ENCODE measurements around the gene RCE1.

RCE1 gene

GRCh38 chr11:66859686-66860448, 16.6 kb downstream of the RCE1 start:
- Histone ChIP-seq H3K4me3 (ENCODE audit: low read depth in 1 of 2, low read length in 2 of 2) (no peak overlapping the region), H3K27ac (ENCODE audit: low read depth, low read length) (no peak overlapping the region), H3K9me3 (ENCODE audit: low read length) (no peaks in the 10 kb centered on the region), H3K9ac (ENCODE audit: low read length) (no peak overlapping the region), H3K4me1 (ENCODE audit: insufficient read depth, low read length) (peaks cover 7% of the 10 kb centered on the region), H3K27me3 (ENCODE audit: control insufficient read depth in 1 of 2, insufficient read depth in 2 of 2, low read length in 2 of 2) (no peaks in the 10 kb centered on the region), H3K36me3 (ENCODE audit: insufficient read depth, low read length) (no peaks in the 10 kb centered on the region)

GRCh38 chr11:66860449-66860831, 17.2 kb downstream of the RCE1 start:
- Histone ChIP-seq H3K27ac (ENCODE audit: low read depth, low read length) (no peak overlapping the region), H3K36me3 (ENCODE audit: insufficient read depth, low read length) (no peaks in the 10 kb centered on the region), H3K9me3 (ENCODE audit: low read length) (no peaks in the 10 kb centered on the region), H3K4me3 (ENCODE audit: low read depth in 1 of 2, low read length in 2 of 2) (no peak overlapping the region), H3K27me3 (ENCODE audit: control insufficient read depth in 1 of 2, insufficient read depth in 2 of 2, low read length in 2 of 2) (no peaks in the 10 kb centered on the region), H3K9ac (ENCODE audit: low read length) (no peak overlapping the region), H3K4me1 (ENCODE audit: insufficient read depth, low read length) (peaks cover 4% of the 10 kb centered on the region)

- H3K4me3 ChIP-seq (ENCODE audit: low read depth in 1 of 2, low read length in 2 of 2) = no peak overlapping the region
- no peak overlapping the region for H3K9ac ChIP-seq (ENCODE audit: low read length)
- no peak overlapping the region for H3K27ac ChIP-seq (ENCODE audit: low read depth, low read length)
- no peaks in the 10 kb centered on the region for H3K36me3 ChIP-seq (ENCODE audit: insufficient read depth, low read length)
- H3K9me3 ChIP-seq (ENCODE audit: low read length) = no peaks in the 10 kb centered on the region
- H3K4me1 ChIP-seq (ENCODE audit: insufficient read depth, low read length) = no peaks in the 10 kb centered on the region
- H3K27me3 ChIP-seq (ENCODE audit: control insufficient read depth in 1 of 2, insufficient read depth in 2 of 2, low read length in 2 of 2) = no peaks in the 10 kb centered on the region
These were observed 18.0 kb downstream of the RCE1 start for GRCh38 chr11:66861038-66861773.

GRCh38 chr11:66861774-66862558, 18.7 kb downstream of the RCE1 start:
- no peaks in the 10 kb centered on the region for H3K9me3 ChIP-seq (ENCODE audit: low read length)
- no peaks in the 10 kb centered on the region for H3K36me3 ChIP-seq (ENCODE audit: insufficient read depth, low read length)
- H3K9ac ChIP-seq (ENCODE audit: low read length) = no peak overlapping the region
- H3K4me3 ChIP-seq (ENCODE audit: low read depth in 1 of 2, low read length in 2 of 2) = no peak overlapping the region
- no peaks in the 10 kb centered on the region for H3K27me3 ChIP-seq (ENCODE audit: control insufficient read depth in 1 of 2, insufficient read depth in 2 of 2, low read length in 2 of 2)
- H3K27ac ChIP-seq (ENCODE audit: low read depth, low read length) = no peak overlapping the region
- no peaks in the 10 kb centered on the region for H3K4me1 ChIP-seq (ENCODE audit: insufficient read depth, low read length)

GRCh38 chr11:66862559-66863037, 19.4 kb downstream of the RCE1 start:
- H3K4me3 ChIP-seq (ENCODE audit: low read depth in 1 of 2, low read length in 2 of 2) = no peak overlapping the region
- H3K27me3 ChIP-seq (ENCODE audit: control insufficient read depth in 1 of 2, insufficient read depth in 2 of 2, low read length in 2 of 2) = no peaks in the 10 kb centered on the region
- no peak overlapping the region for H3K9ac ChIP-seq (ENCODE audit: low read length)
- H3K27ac ChIP-seq (ENCODE audit: low read depth, low read length) = no peak overlapping the region
- no peaks in the 10 kb centered on the region for H3K4me1 ChIP-seq (ENCODE audit: insufficient read depth, low read length)
- no peaks in the 10 kb centered on the region for H3K36me3 ChIP-seq (ENCODE audit: insufficient read depth, low read length)
- H3K9me3 ChIP-seq (ENCODE audit: low read length) = no peaks in the 10 kb centered on the region

- H3K36me3 ChIP-seq (ENCODE audit: insufficient read depth, low read length) = no peaks in the 10 kb centered on the region
- H3K9ac ChIP-seq (ENCODE audit: low read length) = no peak overlapping the region
- no peaks in the 10 kb centered on the region for H3K9me3 ChIP-seq (ENCODE audit: low read length)
- H3K4me3 ChIP-seq (ENCODE audit: low read depth in 1 of 2, low read length in 2 of 2) = no peak overlapping the region
- H3K27ac ChIP-seq (ENCODE audit: low read depth, low read length) = no peak overlapping the region
- H3K4me1 ChIP-seq (ENCODE audit: insufficient read depth, low read length) = no peaks in the 10 kb centered on the region
- no peaks in the 10 kb centered on the region for H3K27me3 ChIP-seq (ENCODE audit: control insufficient read depth in 1 of 2, insufficient read depth in 2 of 2, low read length in 2 of 2)
These were observed 20.3 kb downstream of the RCE1 start for GRCh38 chr11:66863428-66864125.

GRCh38 chr11:66864172-66864901, 21.1 kb downstream of the RCE1 start:
- Histone ChIP-seq H3K4me3 (ENCODE audit: low read depth in 1 of 2, low read length in 2 of 2) (no peak overlapping the region), H3K9ac (ENCODE audit: low read length) (no peak overlapping the region), H3K9me3 (ENCODE audit: low read length) (no peaks in the 10 kb centered on the region), H3K4me1 (ENCODE audit: insufficient read depth, low read length) (no peaks in the 10 kb centered on the region), H3K27ac (ENCODE audit: low read depth, low read length) (no peak overlapping the region), H3K36me3 (ENCODE audit: insufficient read depth, low read length) (no peaks in the 10 kb centered on the region), H3K27me3 (ENCODE audit: control insufficient read depth in 1 of 2, insufficient read depth in 2 of 2, low read length in 2 of 2) (no peaks in the 10 kb centered on the region)

GRCh38 chr11:66864924-66865697, 21.9 kb downstream of the RCE1 start:
- Histone ChIP-seq H3K4me3 (ENCODE audit: low read depth in 1 of 2, low read length in 2 of 2) (no peak overlapping the region), H3K4me1 (ENCODE audit: insufficient read depth, low read length) (no peaks in the 10 kb centered on the region), H3K9ac (ENCODE audit: low read length) (no peak overlapping the region), H3K36me3 (ENCODE audit: insufficient read depth, low read length) (no peaks in the 10 kb centered on the region), H3K27me3 (ENCODE audit: control insufficient read depth in 1 of 2, insufficient read depth in 2 of 2, low read length in 2 of 2) (no peaks in the 10 kb centered on the region), H3K27ac (ENCODE audit: low read depth, low read length) (no peak overlapping the region), H3K9me3 (ENCODE audit: low read length) (no peaks in the 10 kb centered on the region)

- Histone ChIP-seq H3K9me3 (ENCODE audit: low read length) (no peaks in the 10 kb centered on the region), H3K36me3 (ENCODE audit: insufficient read depth, low read length) (no peaks in the 10 kb centered on the region), H3K4me3 (ENCODE audit: low read depth in 1 of 2, low read length in 2 of 2) (no peak overlapping the region), H3K9ac (ENCODE audit: low read length) (no peak overlapping the region), H3K27me3 (ENCODE audit: control insufficient read depth in 1 of 2, insufficient read depth in 2 of 2, low read length in 2 of 2) (no peaks in the 10 kb centered on the region), H3K27ac (ENCODE audit: low read depth, low read length) (no peak overlapping the region), H3K4me1 (ENCODE audit: insufficient read depth, low read length) (no peaks in the 10 kb centered on the region)
These were observed 22.8 kb downstream of the RCE1 start for GRCh38 chr11:66866007-66866406.

GRCh38 chr11:66866511-66866986, 23.3 kb downstream of the RCE1 start:
- H3K4me1 ChIP-seq (ENCODE audit: insufficient read depth, low read length) = no peaks in the 10 kb centered on the region

More at GRCh38 chr11:66866511-66866986, 23.3 kb downstream of the RCE1 start:
- H3K9ac ChIP-seq (ENCODE audit: low read length) = no peak overlapping the region
- H3K27me3 ChIP-seq (ENCODE audit: control insufficient read depth in 1 of 2, insufficient read depth in 2 of 2, low read length in 2 of 2) = no peaks in the 10 kb centered on the region
- H3K9me3 ChIP-seq (ENCODE audit: low read length) = no peaks in the 10 kb centered on the region
- no peaks in the 10 kb centered on the region for H3K36me3 ChIP-seq (ENCODE audit: insufficient read depth, low read length)
- H3K27ac ChIP-seq (ENCODE audit: low read depth, low read length) = no peak overlapping the region
- H3K4me3 ChIP-seq (ENCODE audit: low read depth in 1 of 2, low read length in 2 of 2) = no peak overlapping the region
